Measurements from ENCODE around the gene FILIP1L. TPM values are rescaled to one million over a fixed set of nuclear protein-coding genes. Genes with fewer than 3 reads are reported as not detected.

Gene FILIP1L
- total RNA-seq, 2 experiments from 2014 or later, result not detected

DNA sequence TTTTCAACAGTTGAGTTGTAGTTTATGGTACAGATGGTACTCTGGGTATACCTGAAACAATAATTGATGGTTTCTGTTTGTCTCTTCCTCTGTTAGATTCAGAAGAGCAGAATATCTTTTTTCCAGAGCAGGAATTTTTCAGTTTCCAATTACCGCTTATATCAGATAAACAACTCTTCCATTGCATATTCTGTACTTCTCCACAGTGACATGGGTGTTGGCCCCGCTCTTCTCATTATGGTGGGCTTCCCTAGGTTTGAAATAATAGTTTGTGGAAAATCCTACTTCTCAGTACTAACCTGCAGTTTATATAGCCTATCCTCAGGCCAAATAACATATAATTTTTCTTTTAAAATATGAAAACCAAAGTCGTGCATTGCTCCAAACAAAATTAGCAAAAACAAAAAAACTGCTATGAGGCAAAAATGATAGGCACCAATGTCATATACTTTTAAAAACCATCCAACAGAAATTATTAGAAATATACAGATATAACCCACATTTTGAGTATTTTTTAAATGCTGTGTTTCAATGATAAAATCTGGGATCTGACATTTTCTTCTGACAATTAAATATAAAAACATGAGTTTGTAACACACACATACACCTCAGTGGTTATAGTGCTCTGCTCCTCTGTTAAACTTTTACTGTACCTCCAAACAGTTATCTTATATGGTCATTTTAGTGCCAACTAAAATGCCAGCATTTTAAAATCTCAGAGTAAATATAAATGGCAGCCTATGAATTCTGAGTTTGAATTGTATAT, 239.9 kb downstream of the FILIP1L start:
- no peak overlapping the region for H2AFZ ChIP-seq (ENCODE audit: low read length)
- H3K79me2 ChIP-seq (ENCODE audit: insufficient read depth, low read depth, low read length), result no peaks in the 10 kb centered on the region
- no peak overlapping the region for H3K4me3 ChIP-seq (ENCODE audit: low read depth, low read length, poor library complexity, severe bottlenecking)
- TF ChIP-seq EZH2phosphoT487 (IDR thresholded peaks at IDR 0.05; ENCODE audit: borderline replicate concordance, low read depth, low read length), result no peak
- TF ChIP-seq, protein P1, sequence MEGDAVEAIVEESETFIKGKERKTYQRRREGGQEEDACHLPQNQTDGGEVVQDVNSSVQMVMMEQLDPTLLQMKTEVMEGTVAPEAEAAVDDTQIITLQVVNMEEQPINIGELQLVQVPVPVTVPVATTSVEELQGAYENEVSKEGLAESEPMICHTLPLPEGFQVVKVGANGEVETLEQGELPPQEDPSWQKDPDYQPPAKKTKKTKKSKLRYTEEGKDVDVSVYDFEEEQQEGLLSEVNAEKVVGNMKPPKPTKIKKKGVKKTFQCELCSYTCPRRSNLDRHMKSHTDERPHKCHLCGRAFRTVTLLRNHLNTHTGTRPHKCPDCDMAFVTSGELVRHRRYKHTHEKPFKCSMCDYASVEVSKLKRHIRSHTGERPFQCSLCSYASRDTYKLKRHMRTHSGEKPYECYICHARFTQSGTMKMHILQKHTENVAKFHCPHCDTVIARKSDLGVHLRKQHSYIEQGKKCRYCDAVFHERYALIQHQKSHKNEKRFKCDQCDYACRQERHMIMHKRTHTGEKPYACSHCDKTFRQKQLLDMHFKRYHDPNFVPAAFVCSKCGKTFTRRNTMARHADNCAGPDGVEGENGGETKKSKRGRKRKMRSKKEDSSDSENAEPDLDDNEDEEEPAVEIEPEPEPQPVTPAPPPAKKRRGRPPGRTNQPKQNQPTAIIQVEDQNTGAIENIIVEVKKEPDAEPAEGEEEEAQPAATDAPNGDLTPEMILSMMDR (conservative IDR thresholded peaks at IDR 0.05; ENCODE audit: low read length), result no peak
- no TSS peak for BruUV-seq (replicated peaks)
- ChIA-PET POLR2A (interaction anchor here (1.1 kb wide), 1 partner anchor 12 kb away, joined by 4 read pairs; no protein-coding TSS in a partner anchor), CTCF (ENCODE audit: unreplicated experiment) (no interaction called here)
- H3K4me1 ChIP-seq (ENCODE audit: insufficient read depth, low read length, poor library complexity, severe bottlenecking), result no peaks in the 10 kb centered on the region
- intact Hi-C loops (cut with micrococcal nuclease; ENCODE audit: unreplicated experiment), result no loop called here
- no peak for DNase-seq (ENCODE audit: low spot score)
- peaks cover 18% of the 10 kb centered on the region for H4K20me1 ChIP-seq (ENCODE audit: insufficient read depth, low read length)
- H3K4me2 ChIP-seq (ENCODE audit: low read length), result no peak overlapping the region
- H3K27ac ChIP-seq (ENCODE audit: low read depth, low read length, poor library complexity, severe bottlenecking), result no peak overlapping the region
- no peaks in the 10 kb centered on the region for H3K9me3 ChIP-seq (ENCODE audit: low read length)
- H3K9me2 ChIP-seq (ENCODE audit: insufficient read depth, low read length), result no peaks in the 10 kb centered on the region
- no peaks in the 10 kb centered on the region for H3K36me3 ChIP-seq (ENCODE audit: insufficient read depth, low read length)

DNA sequence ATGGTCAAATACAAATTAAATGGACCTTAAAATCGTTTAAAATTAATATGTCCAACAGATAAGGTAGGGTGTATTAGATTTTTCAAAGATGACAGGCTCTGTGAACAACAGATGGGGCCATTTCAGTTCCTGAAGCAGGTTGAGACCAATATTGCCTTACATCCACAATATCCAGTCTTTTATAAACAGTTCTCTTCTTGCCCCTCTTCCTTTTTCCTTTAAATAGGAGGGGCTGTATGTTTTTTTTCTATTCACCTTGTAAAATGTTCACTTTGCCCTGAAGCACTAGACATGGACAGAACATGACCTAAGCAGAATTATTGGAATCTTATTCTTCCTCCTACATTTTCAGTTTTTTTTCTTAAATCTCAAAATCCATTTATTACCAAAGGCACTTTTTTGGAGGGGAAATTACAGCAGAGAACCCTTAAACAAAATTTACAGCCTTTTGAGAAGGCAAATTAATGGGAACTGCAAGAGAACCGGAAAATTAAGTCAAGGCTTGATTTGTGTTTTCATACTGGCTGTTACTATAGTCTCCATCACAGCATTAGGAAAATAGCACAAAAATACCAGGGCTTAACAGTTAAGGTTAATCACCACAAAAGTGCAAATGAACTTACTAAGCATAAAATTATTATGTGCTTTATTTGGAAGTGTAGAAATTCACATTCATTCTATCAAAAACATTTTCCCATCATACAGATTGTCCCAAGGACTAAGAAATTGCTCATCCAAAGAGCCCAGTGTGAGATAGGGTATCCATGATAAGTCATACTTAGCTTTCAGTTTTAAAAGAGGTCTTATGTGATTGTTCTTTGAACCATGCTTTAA, 240.8 kb downstream of the FILIP1L start:
- Histone ChIP-seq H3K9me2 (ENCODE audit: insufficient read depth, low read length) (no peaks in the 10 kb centered on the region), H3K4me1 (ENCODE audit: insufficient read depth, low read length, poor library complexity, severe bottlenecking) (no peaks in the 10 kb centered on the region), H3K4me3 (ENCODE audit: low read depth, low read length, poor library complexity, severe bottlenecking) (no peak overlapping the region), H3K9me3 (ENCODE audit: low read length) (no peaks in the 10 kb centered on the region), H2AFZ (ENCODE audit: low read length) (no peak overlapping the region), H3K4me2 (ENCODE audit: low read length) (no peak overlapping the region), H3K36me3 (ENCODE audit: insufficient read depth, low read length) (no peaks in the 10 kb centered on the region), H3K27ac (ENCODE audit: low read depth, low read length, poor library complexity, severe bottlenecking) (no peak overlapping the region), H4K20me1 (ENCODE audit: insufficient read depth, low read length) (peaks cover 22% of the 10 kb centered on the region), H3K79me2 (ENCODE audit: insufficient read depth, low read depth, low read length) (no peaks in the 10 kb centered on the region)
- BruUV-seq (replicated peaks), result no TSS peak
- DNase-seq (ENCODE audit: low spot score), result no peak
- intact Hi-C loops (cut with micrococcal nuclease; ENCODE audit: unreplicated experiment), result no loop called here
- ChIA-PET POLR2A (interaction anchor here (0.6 to 1.1 kb wide), 2 partner anchors 11 to 215 kb away, joined by 3 to 4 read pairs; no protein-coding TSS in a partner anchor), CTCF (ENCODE audit: unreplicated experiment) (no interaction called here)
- no peak for TF ChIP-seq EZH2phosphoT487 (IDR thresholded peaks at IDR 0.05; ENCODE audit: borderline replicate concordance, low read depth, low read length)
- TF ChIP-seq, protein P1 (conservative IDR thresholded peaks at IDR 0.05; ENCODE audit: low read length), result no peak
